Left ventricle myocardium inferior (tissue), 1 donor: ENCODE measurements around the gene GRIN3A. TPM values are rescaled to one million over a fixed set of nuclear protein-coding genes. Genes with fewer than 3 reads are reported as not detected.
A peak's percentile ranks its signal among the peaks of the same experiment; 100 is the strongest.

Experiments used
- DNase-seq: peaks from one replicate; pipeline ENCODE4 v3.0.0-alpha.2; 2020
- H3K27ac ChIP-seq: fragments of 200-600 bp; replicated peaks from 2 replicates; pipeline ENCODE4 v1.8.0; 2021
- H3K27me3 ChIP-seq: fragments of 200-600 bp; 2 replicates; pipeline ENCODE4 v1.8.0; 2021; ENCODE audit warnings: low read depth
- H3K36me3 ChIP-seq: fragments of 200-600 bp; 2 replicates; pipeline ENCODE4 v1.8.0; 2021
- H3K4me1 ChIP-seq: fragments of 200-600 bp; 2 replicates; pipeline ENCODE4 v1.8.0; 2021
- H3K4me3 ChIP-seq: fragments of 200-600 bp; 2 replicates; pipeline ENCODE4 v1.8.0; 2021; ENCODE audit warnings: mild to moderate bottlenecking, moderate library complexity
- H3K9me3 ChIP-seq: fragments of 200-600 bp; replicated peaks from 2 replicates; pipeline ENCODE4 v1.8.0; 2021
- CTCF ChIP-seq: fragments of 200-600 bp; IDR thresholded peaks from 2 replicates; pipeline ENCODE4 v1.8.0; 2021; ENCODE audit warnings: antibody characterized with exemption, mild to moderate bottlenecking, borderline replicate concordance
- intact Hi-C: fragments of 100-400 bp; cut with micrococcal nuclease; formaldehyde crosslinking; loops from one replicate; pipeline ENCODE4 v1.11.0; 2022
- total RNA-seq: library from RNA; stranded (reverse); fragmentation: NEBNext Ultra II Directional; extraction: Animal tissue kit (Norgen Biotek cat#: 25700); gene quantifications from one replicate; pipeline ENCODE4 v1.2.1, GENCODE V29; 2021
- donor health status: DM: no; HTN: yes; CAD: no; lungs with severe emphysema.

GRIN3A gene
- total RNA-seq, 1 donor from 2014 or later: 0.49 TPM

GRCh38 chr9:101569741-101570501, 168.5 kb downstream of the GRIN3A start:
- no peak for TF ChIP-seq CTCF
- Histone ChIP-seq H3K4me1 (peaks cover 10% of the 10 kb centered on the region), H3K36me3 (peaks cover 25% of the 10 kb centered on the region), H3K27ac (no peak overlapping the region), H3K27me3 (no peaks in the 10 kb centered on the region), H3K4me3 (no peak overlapping the region), H3K9me3 (no peaks in the 10 kb centered on the region)
- intact Hi-C loops: no loop called here
- no peak for DNase-seq

- H3K4me1 ChIP-seq: peaks cover 10% of the 10 kb centered on the region
- H3K4me3 ChIP-seq: no peak overlapping the region
- no peak for DNase-seq
- intact Hi-C loops: no loop called here
- H3K9me3 ChIP-seq: no peaks in the 10 kb centered on the region
- no peak overlapping the region for H3K27ac ChIP-seq
- H3K36me3 ChIP-seq: peaks cover 46% of the 10 kb centered on the region
- TF ChIP-seq CTCF: no peak
- no peaks in the 10 kb centered on the region for H3K27me3 ChIP-seq
Observed at GRCh38 chr9:101567725-101568350, 170.6 kb downstream of the GRIN3A start.

GRCh38 chr9:101566904-101567724, 171.3 kb downstream of the GRIN3A start:
- H3K27ac ChIP-seq: no peak overlapping the region
- intact Hi-C loops: no loop called here
- H3K4me1 ChIP-seq: peaks cover 10% of the 10 kb centered on the region
- H3K9me3 ChIP-seq: no peaks in the 10 kb centered on the region
- H3K36me3 ChIP-seq: peaks cover 53% of the 10 kb centered on the region
- TF ChIP-seq CTCF: peak; percentile 45
- DNase-seq: no peak
- no peak overlapping the region for H3K4me3 ChIP-seq
- H3K27me3 ChIP-seq: no peaks in the 10 kb centered on the region

- Histone ChIP-seq H3K36me3 (peaks cover 79% of the 10 kb centered on the region), H3K9me3 (peaks cover 1% of the 10 kb centered on the region), H3K27me3 (no peaks in the 10 kb centered on the region), H3K27ac (no peak overlapping the region), H3K4me3 (no peak overlapping the region), H3K4me1 (no peaks in the 10 kb centered on the region)
- intact Hi-C loops: no loop called here
- TF ChIP-seq CTCF: no peak
- no peak for DNase-seq
Observed at GRCh38 chr9:101564252-101564651, 174.2 kb downstream of the GRIN3A start.

- H3K4me3 ChIP-seq: no peak overlapping the region
- intact Hi-C loops: no loop called here
- no peaks in the 10 kb centered on the region for H3K27me3 ChIP-seq
- H3K4me1 ChIP-seq: no peaks in the 10 kb centered on the region
- peaks cover 11% of the 10 kb centered on the region for H3K9me3 ChIP-seq
- TF ChIP-seq CTCF: no peak
- H3K27ac ChIP-seq: no peak overlapping the region
- no peak for DNase-seq
- peaks cover 92% of the 10 kb centered on the region for H3K36me3 ChIP-seq
Observed at GRCh38 chr9:101562966-101563365, 175.5 kb downstream of the GRIN3A start.
